Brain pericyte (primary cell): ENCODE measurements around the gene JAZF1.
A peak's percentile ranks its signal among the peaks of the same experiment; 100 is the strongest.
"Not testable (repeated sequence)": the region's sequence is repeated elsewhere in the genome, so short reads cannot be mapped to it uniquely, and the experiment has no call there.

Experiments
- DNase-seq: peaks from one replicate; pipeline ENCODE4 v3.0.0-alpha.2; 2012; ENCODE audit warnings: low read depth, low spot score

JAZF1 gene

GRCh38 chr7:27873981-27874957, 306.3 kb downstream of the JAZF1 start:
- DNase-seq: peak; percentile 49

- no peak for DNase-seq
These were observed 308.0 kb downstream of the JAZF1 start for GRCh38 chr7:27872356-27873275.

GRCh38 chr7:27871866-27872265, 308.7 kb downstream of the JAZF1 start:
- DNase-seq: no peak

DNA sequence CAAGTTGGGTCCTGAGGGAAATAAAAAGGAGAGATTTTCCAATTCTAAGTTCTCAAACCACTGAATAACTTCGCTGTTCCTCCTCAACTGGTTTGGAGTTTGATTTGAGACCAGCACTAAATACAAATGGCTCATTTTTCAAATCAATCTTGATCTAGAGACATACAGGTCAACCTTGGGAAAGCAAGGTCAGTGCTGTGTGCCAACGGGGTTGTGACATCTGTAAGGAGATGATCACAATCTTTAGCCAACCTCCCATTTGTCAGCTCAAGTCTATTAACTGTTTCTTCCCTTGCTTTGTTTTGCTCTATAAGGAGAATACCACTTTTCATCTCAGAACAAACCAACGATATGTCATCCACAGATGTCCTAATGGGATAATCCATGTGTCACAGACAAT, 309.5 kb downstream of the JAZF1 start:
- no peak for DNase-seq

DNA sequence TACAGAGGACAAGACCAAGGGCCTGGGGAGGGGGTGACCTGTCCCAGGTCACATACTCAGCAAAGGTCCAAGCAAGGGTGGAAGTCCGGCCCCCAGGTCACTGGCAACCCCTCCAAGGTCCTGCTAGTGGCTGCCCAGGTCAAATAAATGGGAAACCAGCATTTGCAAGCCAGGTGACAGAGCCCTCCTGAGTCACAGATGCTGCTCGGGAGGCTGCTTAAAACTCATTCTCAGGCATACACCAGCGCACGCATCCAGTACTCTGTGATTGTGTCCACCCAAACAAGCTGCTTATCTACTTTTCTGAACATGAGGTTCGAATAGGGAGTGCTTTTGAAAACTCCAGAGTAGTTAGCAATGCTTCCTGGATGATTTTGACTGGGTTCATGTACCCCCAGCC, 310.0 kb downstream of the JAZF1 start:
- DNase-seq: no peak

- DNase-seq: no peak
These were observed 311.5 kb downstream of the JAZF1 start for GRCh38 chr7:27869056-27869455.

DNA sequence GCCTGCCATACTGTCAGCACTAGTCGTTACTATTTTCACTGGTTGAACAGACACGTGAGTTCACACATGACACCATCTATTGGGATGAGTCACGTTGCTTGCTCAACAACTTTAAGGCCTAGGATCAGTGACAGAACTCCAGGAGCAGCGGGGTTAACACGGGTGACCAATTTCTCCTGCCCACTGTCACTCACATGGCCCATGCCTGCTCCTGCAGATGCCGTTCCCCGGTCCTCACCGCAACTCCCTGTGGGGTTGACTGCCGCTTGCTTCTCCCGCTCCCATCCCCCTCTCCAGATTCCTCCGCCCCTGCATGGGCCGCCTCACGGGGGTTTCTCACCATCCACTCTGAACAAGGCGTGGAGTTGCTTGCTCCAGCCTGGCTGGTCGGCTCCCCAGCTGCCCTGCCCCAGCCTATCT, 312.5 kb downstream of the JAZF1 start:
- DNase-seq: no peak

DNA sequence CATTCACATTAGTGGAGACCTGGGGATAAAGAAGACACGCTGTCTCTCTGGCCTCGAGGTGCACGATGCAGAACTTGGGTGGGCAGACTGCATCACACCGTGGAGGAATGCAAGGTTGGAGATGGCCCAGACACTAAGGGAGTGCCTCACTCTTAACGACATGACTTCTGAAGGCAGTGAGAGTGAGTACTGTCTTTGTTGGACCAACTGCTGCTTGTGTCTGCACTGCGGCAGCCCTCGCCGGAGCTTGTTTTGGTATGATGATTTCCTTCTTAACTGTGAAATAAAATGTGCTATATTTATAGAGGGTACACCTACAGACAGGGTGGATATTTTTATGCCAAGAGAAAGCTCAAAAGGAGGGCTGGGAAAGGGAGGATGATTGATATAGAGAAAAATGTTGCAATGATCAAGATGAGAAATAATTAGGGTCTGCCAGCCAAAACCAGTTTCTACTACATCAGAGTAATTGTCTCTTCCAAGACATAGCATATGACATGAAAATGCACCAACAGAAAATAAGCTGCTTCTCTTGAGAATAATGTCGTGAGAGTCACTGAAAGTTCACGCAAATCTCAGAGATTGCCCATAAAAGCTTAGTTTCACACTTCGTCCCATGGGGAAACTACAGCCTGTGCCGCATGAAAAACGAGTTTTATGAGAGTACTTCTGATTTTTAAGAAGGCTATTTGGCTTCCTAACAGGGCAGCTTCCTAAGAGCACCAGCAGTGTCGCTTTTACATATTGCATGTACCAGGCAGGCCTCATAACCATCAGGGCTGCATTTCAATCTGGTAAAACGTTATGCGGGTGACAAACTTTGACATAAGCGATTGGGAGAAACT, 313.5 kb downstream of the JAZF1 start:
- DNase-seq: no peak

DNA sequence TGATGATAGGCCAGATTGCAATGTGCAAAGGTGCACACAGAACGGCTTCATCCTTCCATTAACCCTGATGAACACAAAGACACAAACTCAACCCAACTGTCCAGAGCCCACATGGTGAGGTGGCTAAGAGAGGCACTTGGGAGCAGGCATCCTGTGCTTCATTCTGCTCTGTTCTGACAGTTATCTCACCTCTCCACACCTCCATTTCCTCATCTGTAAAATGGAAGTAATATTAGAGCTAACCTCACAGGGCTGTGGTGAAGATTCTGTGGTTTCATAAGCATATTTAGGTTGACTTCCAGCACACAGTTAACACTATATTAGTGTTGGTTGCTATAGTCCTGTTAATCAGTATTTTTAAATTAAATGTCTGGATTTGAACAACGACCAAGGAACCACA, 314.3 kb downstream of the JAZF1 start:
- DNase-seq: no peak

DNA sequence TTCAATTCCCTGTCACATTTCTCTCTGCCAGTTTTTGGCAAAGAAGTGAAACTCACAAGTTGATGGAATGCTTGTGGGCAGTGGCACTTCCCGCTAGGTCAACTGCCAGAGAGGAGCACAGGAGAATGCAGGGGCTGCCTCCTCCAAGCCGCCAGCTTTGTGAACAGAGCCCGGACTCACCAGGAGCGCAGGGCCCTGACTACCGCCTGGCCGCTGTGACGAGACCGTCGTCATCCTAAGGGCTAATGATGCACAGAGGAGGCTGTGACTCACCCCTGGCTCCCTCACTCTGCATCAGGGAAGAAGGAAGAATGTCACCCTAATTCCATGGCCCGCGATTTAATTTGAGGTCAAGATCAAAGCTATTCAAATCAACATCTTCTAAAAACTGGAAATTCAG, 316.7 kb downstream of the JAZF1 start:
- no peak for DNase-seq

GRCh38 chr7:27861747-27862146, 318.8 kb downstream of the JAZF1 start:
- no peak for DNase-seq

- DNase-seq: no peak
These were observed 319.8 kb downstream of the JAZF1 start for GRCh38 chr7:27860800-27861199.

- not testable (repeated sequence) for DNase-seq
These were observed 323.7 kb downstream of the JAZF1 start for GRCh38 chr7:27856703-27857485.

DNA sequence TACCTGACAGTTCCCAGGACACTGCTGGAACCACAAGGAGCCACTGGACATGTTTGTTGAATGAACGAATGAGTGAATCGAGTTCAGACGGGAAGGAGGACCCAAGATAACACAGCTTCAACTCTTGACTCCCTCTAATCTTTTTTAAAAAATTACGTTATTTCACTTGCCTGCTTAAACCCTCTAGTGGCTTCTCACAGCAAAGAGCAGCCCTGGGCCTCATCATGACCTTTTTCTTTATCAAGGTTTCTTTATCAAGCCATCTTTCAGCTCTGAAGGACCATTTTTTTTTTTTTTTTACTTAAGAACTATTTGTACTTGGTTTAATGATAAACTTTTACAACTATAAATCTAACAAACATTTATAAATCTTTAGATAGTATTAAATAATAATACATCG, 330.1 kb downstream of the JAZF1 start:
- DNase-seq: no peak

- DNase-seq: no peak
These were observed 334.2 kb downstream of the JAZF1 start for GRCh38 chr7:27846388-27846787.

GRCh38 chr7:27843584-27844305, 336.9 kb downstream of the JAZF1 start:
- no peak for DNase-seq

DNA sequence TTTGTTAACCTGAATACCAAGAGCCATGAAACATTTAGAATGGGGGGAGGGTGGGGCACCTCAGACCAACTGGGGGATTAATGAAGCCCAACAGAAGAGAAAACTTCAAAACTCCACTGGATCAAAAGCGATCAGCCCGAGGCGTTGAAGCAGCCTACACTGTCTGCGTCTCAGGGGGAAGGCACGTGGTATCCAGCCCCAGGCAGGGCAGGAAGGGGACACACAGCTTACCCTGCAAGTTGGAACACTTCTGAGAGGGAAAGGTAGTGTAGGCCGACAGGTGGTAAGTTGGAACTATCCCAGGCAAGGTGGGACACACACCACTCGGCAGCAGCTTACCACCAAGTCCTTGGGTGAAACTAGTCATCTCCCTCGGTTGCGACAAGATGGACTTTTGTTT, 337.7 kb downstream of the JAZF1 start:
- no peak for DNase-seq

DNA sequence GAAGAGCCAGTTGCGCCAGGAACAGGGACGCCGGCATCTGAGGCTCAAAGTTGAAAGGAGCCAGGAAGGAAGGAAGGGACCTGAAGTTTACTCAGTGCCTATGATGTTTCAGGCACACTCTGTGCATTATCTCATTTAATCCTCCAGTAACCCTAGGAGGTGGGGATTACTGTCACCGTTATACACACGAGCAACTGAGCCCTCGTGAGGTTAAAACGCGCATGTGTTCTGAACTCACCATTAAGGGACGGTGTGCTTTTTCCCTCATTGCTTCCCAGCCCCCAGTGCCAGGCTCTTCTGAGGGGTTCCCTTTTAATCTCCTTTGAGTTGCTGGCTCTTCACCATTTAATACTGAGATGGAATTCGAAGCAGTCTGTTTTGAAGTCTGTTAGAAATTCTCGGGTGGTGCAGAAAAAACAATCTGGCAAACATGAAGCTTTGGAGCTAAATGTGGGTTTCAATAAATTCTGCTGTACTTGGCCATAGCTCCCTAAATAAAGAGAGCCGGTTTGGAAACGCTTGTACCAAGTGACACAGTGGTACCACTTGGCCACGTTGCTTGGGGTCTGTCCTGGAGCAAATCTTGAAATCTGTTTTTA, 338.4 kb downstream of the JAZF1 start:
- no peak for DNase-seq

DNA sequence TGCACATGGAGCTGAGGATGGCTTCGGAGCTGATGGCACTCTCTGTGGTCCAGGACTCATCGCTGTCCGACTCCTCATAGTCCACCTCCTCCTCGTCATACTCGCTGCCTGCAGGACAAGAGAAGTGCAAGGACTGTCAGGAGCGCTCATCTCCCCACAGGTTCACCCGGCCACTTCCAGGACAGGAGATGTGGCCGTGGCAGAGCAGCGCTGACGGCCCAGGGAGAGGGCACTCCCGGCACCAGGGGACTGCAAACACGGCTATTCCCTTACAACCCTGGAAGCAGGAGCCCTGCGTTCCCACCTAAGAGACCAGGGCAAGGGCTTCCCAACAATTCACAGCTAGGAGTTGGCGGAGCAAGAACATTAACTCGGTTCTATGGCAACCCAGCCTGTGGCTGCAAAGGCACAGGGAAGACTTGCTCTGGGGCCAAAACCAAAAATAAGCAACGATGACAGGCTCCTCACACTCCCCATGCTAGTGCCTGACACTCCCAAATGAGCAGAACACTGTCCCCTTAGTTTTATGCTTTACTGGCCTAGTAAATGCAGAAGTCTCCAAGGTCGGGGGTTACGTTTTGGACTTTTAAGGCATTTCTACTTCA, 339.7 kb downstream of the JAZF1 start:
- DNase-seq: no peak
